ENCODE data around the gene B4GALNT2.
"Not testable (repeated sequence)": the region's sequence is repeated elsewhere in the genome, so short reads cannot be mapped to it uniquely, and the experiment has no call there.

B4GALNT2 gene

GRCh38 chr17:49183801-49184200, 51.2 kb downstream of the B4GALNT2 start:
- no peaks in the 10 kb centered on the region for H3K27me3 ChIP-seq (ENCODE audit: low read depth, low read length)
- H3K27ac ChIP-seq (ENCODE audit: low read length), result no peak overlapping the region
- H3K9me3 ChIP-seq (ENCODE audit: control insufficient read depth in 1 of 2, low read length in 2 of 2), result no peaks in the 10 kb centered on the region
- no peaks in the 10 kb centered on the region for H3K4me1 ChIP-seq (ENCODE audit: control insufficient read depth in 1 of 2, insufficient read depth in 2 of 2, low read length in 2 of 2)
- H3K36me3 ChIP-seq (ENCODE audit: control insufficient read depth in 1 of 2, insufficient read depth in 2 of 2, low read length in 2 of 2), result no peaks in the 10 kb centered on the region
- H3K4me3 ChIP-seq (ENCODE audit: low read depth in 1 of 2, low read length in 2 of 2), result no peak overlapping the region

GRCh38 chr17:49184522-49184921, 52.0 kb downstream of the B4GALNT2 start:
- H3K27me3 ChIP-seq (ENCODE audit: low read depth, low read length); H3K9me3 ChIP-seq (ENCODE audit: control insufficient read depth in 1 of 2, low read length in 2 of 2); H3K36me3 ChIP-seq (ENCODE audit: control insufficient read depth in 1 of 2, insufficient read depth in 2 of 2, low read length in 2 of 2); H3K4me1 ChIP-seq (ENCODE audit: control insufficient read depth in 1 of 2, insufficient read depth in 2 of 2, low read length in 2 of 2); H3K27ac ChIP-seq (ENCODE audit: low read length); H3K4me3 ChIP-seq (ENCODE audit: low read depth in 1 of 2, low read length in 2 of 2): not testable (repeated sequence)

DNA sequence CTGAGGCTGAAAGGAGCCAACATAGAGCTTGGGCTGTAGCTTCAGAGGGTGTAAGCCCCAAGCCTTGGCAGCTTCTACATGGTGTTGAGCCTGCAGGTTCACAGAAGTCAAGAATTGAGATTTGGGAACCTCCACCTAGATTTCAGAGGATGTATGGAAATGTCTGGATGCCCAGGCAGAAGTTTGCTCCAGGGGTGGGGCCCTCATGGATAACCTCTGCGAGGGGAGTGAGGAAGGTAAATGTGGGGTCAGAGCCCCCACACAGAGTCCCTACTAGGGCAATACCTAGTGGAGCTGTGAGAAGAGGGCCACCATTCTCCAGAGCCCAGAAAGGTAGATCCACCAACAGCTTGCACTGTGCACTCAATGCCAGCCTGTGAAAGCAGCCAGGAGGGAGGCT, 52.8 kb downstream of the B4GALNT2 start:
- not testable (repeated sequence) for H3K4me3 ChIP-seq (ENCODE audit: low read depth in 1 of 2, low read length in 2 of 2); H3K27me3 ChIP-seq (ENCODE audit: low read depth, low read length); H3K4me1 ChIP-seq (ENCODE audit: control insufficient read depth in 1 of 2, insufficient read depth in 2 of 2, low read length in 2 of 2); H3K36me3 ChIP-seq (ENCODE audit: control insufficient read depth in 1 of 2, insufficient read depth in 2 of 2, low read length in 2 of 2); H3K9me3 ChIP-seq (ENCODE audit: control insufficient read depth in 1 of 2, low read length in 2 of 2); H3K27ac ChIP-seq (ENCODE audit: low read length)

DNA sequence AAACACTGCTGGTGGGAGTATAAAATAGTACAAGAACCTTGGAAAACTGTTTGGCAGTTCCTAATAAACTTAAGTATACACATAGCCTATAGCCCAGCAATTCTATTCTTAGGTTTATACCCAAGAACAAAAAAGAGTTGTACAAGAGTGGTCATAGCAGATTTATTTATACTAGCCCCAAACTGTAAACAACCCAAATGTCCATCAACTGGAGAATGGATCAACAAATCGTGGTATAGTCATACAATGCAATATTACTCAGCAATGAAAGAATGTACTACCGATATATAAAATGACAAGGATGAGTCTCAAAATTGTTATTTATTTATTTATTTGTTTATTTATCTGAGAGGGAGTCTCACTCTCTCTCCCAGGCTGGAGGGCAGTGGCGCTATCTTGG, 54.7 kb downstream of the B4GALNT2 start:
- H3K27ac ChIP-seq (ENCODE audit: low read length), result no peak overlapping the region
- no peaks in the 10 kb centered on the region for H3K36me3 ChIP-seq (ENCODE audit: control insufficient read depth in 1 of 2, insufficient read depth in 2 of 2, low read length in 2 of 2)
- H3K9me3 ChIP-seq (ENCODE audit: control insufficient read depth in 1 of 2, low read length in 2 of 2), result no peaks in the 10 kb centered on the region
- no peaks in the 10 kb centered on the region for H3K27me3 ChIP-seq (ENCODE audit: low read depth, low read length)
- no peak overlapping the region for H3K4me3 ChIP-seq (ENCODE audit: low read depth in 1 of 2, low read length in 2 of 2)
- H3K4me1 ChIP-seq (ENCODE audit: control insufficient read depth in 1 of 2, insufficient read depth in 2 of 2, low read length in 2 of 2), result no peaks in the 10 kb centered on the region

DNA sequence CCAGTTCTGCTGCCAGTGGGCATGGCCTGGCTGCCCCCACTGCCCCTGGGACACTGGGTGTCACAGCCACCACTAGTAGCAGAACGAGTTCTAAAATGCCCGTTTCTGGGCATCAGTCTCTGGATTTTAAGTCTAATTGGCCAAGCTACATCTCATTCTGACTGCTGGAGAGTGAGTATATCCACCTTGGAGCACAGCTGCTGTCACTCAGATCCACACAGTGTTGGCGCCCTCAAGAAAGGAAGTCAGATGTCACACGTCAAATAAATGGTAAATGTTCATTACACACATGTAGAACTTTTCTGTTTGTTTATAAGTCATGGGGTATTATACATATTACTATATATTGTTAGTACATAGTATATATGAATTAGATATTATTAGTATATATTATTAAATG, 58.4 kb downstream of the B4GALNT2 start:
- no peak overlapping the region for H3K27ac ChIP-seq (ENCODE audit: low read length)

GRCh38 chr17:49191409-49191916, 58.9 kb downstream of the B4GALNT2 start:
- Histone ChIP-seq H3K9me3 (ENCODE audit: control insufficient read depth in 1 of 2, low read length in 2 of 2) (no peaks in the 10 kb centered on the region), H3K27ac (ENCODE audit: low read length) (peak overlapping the region; percentile 99), H3K4me1 (ENCODE audit: control insufficient read depth in 1 of 2, insufficient read depth in 2 of 2, low read length in 2 of 2) (peaks cover 0 to 4% of the 10 kb centered on the region in 2 donors), H3K36me3 (ENCODE audit: control insufficient read depth in 1 of 2, insufficient read depth in 2 of 2, low read length in 2 of 2) (no peaks in the 10 kb centered on the region), H3K4me3 (ENCODE audit: low read depth in 1 of 2, low read length in 2 of 2) (peak overlapping the region; percentile 82 to 94), H3K27me3 (ENCODE audit: low read depth, low read length) (no peaks in the 10 kb centered on the region)

More for the DNA sequence above, 58.4 kb downstream of the B4GALNT2 start:
- H3K9me3 ChIP-seq (ENCODE audit: control insufficient read depth in 1 of 2, low read length in 2 of 2), result no peaks in the 10 kb centered on the region
- H3K36me3 ChIP-seq (ENCODE audit: control insufficient read depth in 1 of 2, insufficient read depth in 2 of 2, low read length in 2 of 2), result no peaks in the 10 kb centered on the region
- peaks cover 0 to 4% of the 10 kb centered on the region in 2 donors for H3K4me1 ChIP-seq (ENCODE audit: control insufficient read depth in 1 of 2, insufficient read depth in 2 of 2, low read length in 2 of 2)
- H3K27me3 ChIP-seq (ENCODE audit: low read depth, low read length), result no peaks in the 10 kb centered on the region
- no peak overlapping the region for H3K4me3 ChIP-seq (ENCODE audit: low read depth in 1 of 2, low read length in 2 of 2)

DNA sequence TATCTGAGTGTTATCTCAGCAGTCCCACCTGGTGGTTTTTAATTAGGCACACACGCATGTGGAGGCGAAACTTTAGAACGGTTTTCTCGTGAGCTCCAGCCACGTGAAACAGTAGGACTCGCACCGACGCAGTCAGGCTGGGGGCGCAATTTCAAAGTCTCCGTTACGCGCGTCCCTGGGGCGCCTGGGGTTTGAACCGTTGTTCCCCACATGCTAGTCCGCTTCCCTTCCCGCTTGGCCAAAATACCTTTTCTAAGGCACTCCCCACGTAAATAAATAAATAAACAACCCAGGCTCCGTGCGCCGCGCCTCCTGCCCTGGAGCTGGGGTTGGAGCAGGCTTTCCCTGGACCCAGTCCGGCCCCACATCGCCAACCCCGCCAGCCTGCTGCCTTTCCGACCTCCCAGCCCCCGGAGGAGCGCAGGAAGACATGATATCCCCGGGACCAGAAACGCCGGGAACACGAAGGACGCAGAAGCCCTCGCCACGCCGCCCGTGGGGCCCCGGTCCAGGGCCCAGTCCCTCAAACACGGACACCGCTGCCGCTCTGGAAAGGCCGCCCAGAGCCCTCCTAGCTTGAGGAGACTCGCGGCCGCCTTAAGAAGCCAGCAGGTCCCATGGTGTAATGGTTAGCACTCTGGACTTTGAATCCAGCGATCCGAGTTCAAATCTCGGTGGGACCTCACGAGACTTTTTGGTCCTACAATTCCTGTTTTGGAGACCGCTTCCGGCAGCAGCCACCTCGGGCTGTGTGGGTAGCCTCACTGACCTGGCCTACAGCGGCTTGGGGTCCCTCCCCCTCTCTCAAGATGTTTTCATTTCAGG, 59.6 kb downstream of the B4GALNT2 start:
- Histone ChIP-seq H3K9me3 (ENCODE audit: control insufficient read depth in 1 of 2, low read length in 2 of 2) (no peaks in the 10 kb centered on the region), H3K27ac (ENCODE audit: low read length) (peak overlapping the region; percentile 99), H3K4me3 (ENCODE audit: low read depth in 1 of 2, low read length in 2 of 2) (peak overlapping the region; percentile 82 to 94), H3K4me1 (ENCODE audit: control insufficient read depth in 1 of 2, insufficient read depth in 2 of 2, low read length in 2 of 2) (peaks cover 0 to 4% of the 10 kb centered on the region in 2 donors), H3K36me3 (ENCODE audit: control insufficient read depth in 1 of 2, insufficient read depth in 2 of 2, low read length in 2 of 2) (no peaks in the 10 kb centered on the region), H3K27me3 (ENCODE audit: low read depth, low read length) (no peaks in the 10 kb centered on the region)

DNA sequence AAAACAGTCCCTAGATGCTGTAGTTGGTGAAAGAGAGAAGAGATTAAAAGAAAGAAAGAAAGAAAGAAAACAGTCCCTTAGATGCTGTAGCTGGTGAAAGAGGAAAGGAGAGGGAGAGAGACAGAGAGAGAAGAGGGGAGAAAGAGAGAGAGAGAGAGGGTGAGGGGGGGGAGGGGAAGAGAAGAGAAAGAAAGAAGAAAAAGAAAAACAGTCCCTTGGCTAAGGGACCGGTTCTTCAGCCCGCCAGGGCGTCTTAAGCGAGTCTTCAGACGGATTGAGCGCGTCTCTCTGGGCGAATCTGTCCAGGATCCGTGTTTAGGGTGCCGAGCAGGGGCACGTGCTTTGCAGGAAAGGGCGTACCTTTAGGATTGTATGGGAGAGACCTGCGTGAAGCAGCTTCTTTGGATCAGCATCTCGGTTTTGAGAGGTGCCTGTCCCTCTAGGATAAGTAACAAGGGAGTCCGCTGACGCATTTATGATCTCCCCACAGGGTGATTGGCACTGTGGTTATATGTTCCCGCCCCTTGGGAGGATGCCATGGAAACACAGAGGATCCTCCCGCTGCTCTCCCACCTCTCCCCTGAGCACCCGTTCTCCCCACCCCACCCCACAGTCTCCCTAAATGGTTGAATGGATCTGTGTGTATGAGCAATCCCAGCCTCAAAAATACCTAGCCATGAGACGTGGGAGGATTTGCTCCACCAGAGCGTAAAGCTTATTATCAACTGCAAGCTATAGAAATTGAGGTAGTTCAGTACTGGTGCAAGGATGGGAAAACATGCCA, 61.1 kb downstream of the B4GALNT2 start:
- Histone ChIP-seq H3K4me1 (ENCODE audit: control insufficient read depth in 1 of 2, insufficient read depth in 2 of 2, low read length in 2 of 2) (peaks cover 0 to 4% of the 10 kb centered on the region in 2 donors), H3K27ac (ENCODE audit: low read length) (peak overlapping the region; percentile 53), H3K9me3 (ENCODE audit: control insufficient read depth in 1 of 2, low read length in 2 of 2) (no peaks in the 10 kb centered on the region), H3K4me3 (ENCODE audit: low read depth in 1 of 2, low read length in 2 of 2) (peak overlapping the region; percentile 82 to 94), H3K27me3 (ENCODE audit: low read depth, low read length) (no peaks in the 10 kb centered on the region), H3K36me3 (ENCODE audit: control insufficient read depth in 1 of 2, insufficient read depth in 2 of 2, low read length in 2 of 2) (no peaks in the 10 kb centered on the region)

DNA sequence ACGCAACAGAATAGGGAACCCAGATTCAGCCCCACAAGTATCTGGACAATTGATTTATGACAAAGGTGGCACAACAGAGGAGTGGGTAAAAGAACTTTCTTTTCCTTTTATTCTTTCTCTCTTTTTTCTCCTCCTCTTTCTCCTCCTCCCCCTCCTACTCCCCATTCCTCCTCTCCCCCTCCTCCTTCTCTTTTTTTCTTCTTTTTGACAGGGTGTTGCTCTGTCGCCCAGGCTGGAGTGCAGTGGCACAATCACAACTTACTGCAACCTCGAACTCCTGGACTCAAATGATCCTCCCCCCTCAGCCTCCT, 61.7 kb downstream of the B4GALNT2 start:
- Histone ChIP-seq H3K36me3 (ENCODE audit: control insufficient read depth in 1 of 2, insufficient read depth in 2 of 2, low read length in 2 of 2) (no peaks in the 10 kb centered on the region), H3K27ac (ENCODE audit: low read length) (no peak overlapping the region)

GRCh38 chr17:49195751-49196150, 63.2 kb downstream of the B4GALNT2 start:
- Histone ChIP-seq H3K9me3 (ENCODE audit: control insufficient read depth in 1 of 2, low read length in 2 of 2) (no peaks in the 10 kb centered on the region), H3K27me3 (ENCODE audit: low read depth, low read length) (no peaks in the 10 kb centered on the region), H3K36me3 (ENCODE audit: control insufficient read depth in 1 of 2, insufficient read depth in 2 of 2, low read length in 2 of 2) (no peaks in the 10 kb centered on the region), H3K27ac (ENCODE audit: low read length) (no peak overlapping the region), H3K4me1 (ENCODE audit: control insufficient read depth in 1 of 2, insufficient read depth in 2 of 2, low read length in 2 of 2) (peaks cover 0 to 4% of the 10 kb centered on the region in 2 donors), H3K4me3 (ENCODE audit: low read depth in 1 of 2, low read length in 2 of 2) (no peak overlapping the region)

More for the DNA sequence above, 61.7 kb downstream of the B4GALNT2 start:
- Histone ChIP-seq H3K9me3 (ENCODE audit: control insufficient read depth in 1 of 2, low read length in 2 of 2) (no peaks in the 10 kb centered on the region), H3K4me3 (ENCODE audit: low read depth in 1 of 2, low read length in 2 of 2) (no peak overlapping the region), H3K4me1 (ENCODE audit: control insufficient read depth in 1 of 2, insufficient read depth in 2 of 2, low read length in 2 of 2) (peaks cover 0 to 4% of the 10 kb centered on the region in 2 donors), H3K27me3 (ENCODE audit: low read depth, low read length) (no peaks in the 10 kb centered on the region)

DNA sequence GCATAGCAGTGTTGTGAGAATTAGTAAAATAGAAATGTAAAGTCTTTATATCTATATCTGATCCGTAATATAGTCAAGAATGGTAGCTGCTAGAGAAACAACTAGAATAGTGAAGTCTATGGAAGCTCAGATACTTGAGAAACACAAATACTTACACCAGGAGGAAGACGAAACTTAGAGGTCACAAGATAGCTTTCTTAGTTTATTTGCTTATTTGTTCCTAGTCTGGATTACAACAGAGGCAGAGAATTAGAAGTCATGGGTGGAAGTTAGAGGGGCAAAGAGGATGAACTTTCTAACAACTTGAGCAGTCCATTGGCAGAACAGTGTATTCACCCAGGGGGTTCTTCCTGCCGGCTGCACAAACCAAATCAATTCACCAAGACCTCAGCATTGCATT, 64.0 kb downstream of the B4GALNT2 start:
- H3K9me3 ChIP-seq (ENCODE audit: control insufficient read depth in 1 of 2, low read length in 2 of 2), result no peaks in the 10 kb centered on the region
- H3K4me1 ChIP-seq (ENCODE audit: control insufficient read depth in 1 of 2, insufficient read depth in 2 of 2, low read length in 2 of 2), result peaks cover 0 to 4% of the 10 kb centered on the region in 2 donors
- no peaks in the 10 kb centered on the region for H3K27me3 ChIP-seq (ENCODE audit: low read depth, low read length)
- H3K4me3 ChIP-seq (ENCODE audit: low read depth in 1 of 2, low read length in 2 of 2), result no peak overlapping the region
- no peaks in the 10 kb centered on the region for H3K36me3 ChIP-seq (ENCODE audit: control insufficient read depth in 1 of 2, insufficient read depth in 2 of 2, low read length in 2 of 2)
- no peak overlapping the region for H3K27ac ChIP-seq (ENCODE audit: low read length)
